Stimulated activated CD4-positive, alpha-beta T cell treated with anti-CD3 and anti-CD28 coated beads, Interleukin-2, amount 100 ng/mL, for 48 hours (primary cell): Measurements from ENCODE around the gene POMT2.
"Not testable (repeated sequence)": the region's sequence is repeated elsewhere in the genome, so short reads cannot be mapped to it uniquely, and the experiment has no call there.

Source experiments
- DNase-seq, 2 donors: peaks; one replicate each; pipeline ENCODE4 v3.0.0-alpha.2; 2020

Gene POMT2

GRCh38 chr14:77299771-77300170 is 20.9 kb downstream of the POMT2 start:
- DNase-seq, result no peak

- no peak for DNase-seq
Measured at GRCh38 chr14:77296906-77297305, 23.8 kb downstream of the POMT2 start.

GRCh38 chr14:77296155-77296554 is 24.5 kb downstream of the POMT2 start:
- DNase-seq, result no peak

DNA sequence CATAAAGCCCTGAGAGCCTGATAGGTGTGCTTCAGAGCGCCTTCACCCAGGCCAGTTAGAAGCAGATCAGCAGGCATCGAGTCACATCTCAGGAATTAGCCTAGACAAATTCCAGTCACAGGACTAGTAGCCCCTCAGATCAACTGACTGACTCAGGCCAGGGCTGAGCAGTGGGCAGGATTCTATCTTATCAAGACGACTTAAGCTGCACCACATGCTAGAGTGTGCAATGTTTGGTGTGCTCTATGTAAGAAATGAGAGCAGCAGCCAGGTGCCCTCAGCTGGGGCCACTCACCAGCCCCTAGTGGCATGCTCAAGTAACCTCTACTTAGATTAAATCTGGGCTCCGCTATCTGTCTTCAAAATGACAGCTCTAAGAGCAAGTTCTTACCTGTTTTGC is 30.0 kb downstream of the POMT2 start:
- DNase-seq, result no peak

DNA sequence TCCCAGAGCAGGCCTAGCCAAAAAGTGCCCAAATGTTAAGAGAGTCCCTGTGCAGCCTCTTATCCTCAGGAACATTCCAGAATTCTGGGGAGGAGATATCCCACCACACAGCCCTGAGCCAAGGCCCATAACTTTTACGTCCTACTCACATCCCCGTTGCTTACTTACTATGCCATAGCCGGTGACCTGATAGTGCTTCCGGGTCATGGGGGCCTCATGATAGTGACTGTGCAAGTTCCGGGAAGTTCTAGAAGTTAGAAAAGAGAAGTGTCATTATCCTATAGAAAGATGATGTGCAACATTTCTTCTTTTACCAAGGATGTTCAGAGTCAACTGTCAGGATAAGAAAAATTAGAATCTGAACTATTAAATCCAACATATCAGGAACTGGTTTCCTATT is 34.1 kb downstream of the POMT2 start:
- DNase-seq, result no peak

DNA sequence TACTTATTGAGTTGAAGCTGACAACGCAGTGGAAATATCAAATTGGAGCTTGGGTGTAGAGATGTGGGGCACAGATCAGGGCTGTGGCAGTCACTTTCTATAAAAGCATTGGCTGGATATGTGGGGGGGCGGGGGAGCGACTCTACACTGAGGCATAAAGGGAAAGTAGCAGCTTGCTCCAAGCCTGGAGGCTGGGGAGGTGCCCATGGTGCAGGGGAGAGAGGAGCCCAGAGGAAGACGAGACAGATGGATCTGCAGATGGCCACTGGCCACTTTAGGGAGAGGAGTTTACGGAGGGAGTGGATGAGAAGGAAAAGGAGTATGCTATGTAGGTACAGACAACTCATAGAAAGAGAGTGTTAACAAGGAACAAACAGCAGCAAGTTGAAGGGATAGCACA is 36.2 kb downstream of the POMT2 start:
- DNase-seq, result no peak

- DNase-seq, result no peak
Measured at GRCh38 chr14:77284066-77284465, 36.6 kb downstream of the POMT2 start.

- no peak for DNase-seq
Measured at GRCh38 chr14:77281852-77282410, 38.8 kb downstream of the POMT2 start.

GRCh38 chr14:77280921-77281320 is 39.8 kb downstream of the POMT2 start:
- DNase-seq, result not testable (repeated sequence)

DNA sequence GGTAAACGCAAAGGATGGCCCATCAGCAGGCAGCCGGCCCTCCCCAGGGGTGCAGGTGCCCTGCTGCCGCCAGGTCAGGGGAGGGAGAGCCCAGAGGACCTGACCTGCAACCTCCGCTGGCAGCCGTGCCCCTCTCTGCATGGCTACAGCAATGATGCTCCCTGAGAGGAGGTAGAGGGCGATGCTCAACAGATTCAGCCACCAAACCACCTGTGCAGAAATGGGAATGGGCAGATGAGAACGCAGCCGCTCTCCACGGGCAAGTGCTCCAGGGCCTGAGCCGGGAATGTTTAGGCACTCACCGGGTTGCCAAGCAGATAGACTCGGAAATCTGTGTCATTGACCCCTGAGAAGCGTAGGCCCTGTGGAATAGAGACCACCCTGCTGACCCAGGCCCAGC is 41.0 kb downstream of the POMT2 start:
- DNase-seq, result no peak

DNA sequence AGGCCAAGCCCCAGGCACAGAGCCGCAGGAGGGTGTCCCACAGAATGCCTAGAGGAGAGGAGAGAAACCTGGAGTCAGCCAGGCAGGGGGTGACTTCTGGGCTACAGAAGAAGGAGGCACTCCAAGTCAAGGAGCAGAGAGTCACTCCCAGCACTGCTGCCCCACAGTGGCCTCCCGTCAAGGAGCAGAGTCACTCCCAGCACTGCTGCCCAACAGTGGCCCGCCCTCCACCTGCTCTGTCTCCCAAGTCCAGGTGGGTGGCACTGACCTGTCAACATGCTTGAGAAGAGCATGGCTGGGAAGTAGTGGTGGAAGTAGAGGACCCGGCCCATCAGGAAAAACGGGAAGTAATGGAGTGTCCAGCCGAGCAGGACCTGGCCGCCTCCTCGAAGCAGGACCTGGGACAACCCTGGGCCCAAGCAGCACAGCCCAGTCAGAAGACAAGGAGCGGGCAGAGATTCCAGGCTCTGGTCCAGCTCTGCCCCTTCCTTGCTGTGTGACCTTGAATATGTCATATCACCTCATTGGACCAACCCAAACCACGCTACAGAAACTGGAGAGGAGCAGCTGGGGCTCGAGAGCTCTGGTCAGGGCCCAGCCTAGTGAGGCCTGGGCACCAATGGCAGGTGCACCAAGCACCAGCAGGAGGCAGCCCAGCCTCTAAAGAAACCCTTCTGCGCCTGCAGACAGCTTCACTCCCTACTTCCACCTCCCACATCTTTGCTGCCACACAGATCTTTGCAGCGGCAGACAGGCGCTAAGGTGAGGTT is 42.0 kb downstream of the POMT2 start:
- DNase-seq, result no peak

- DNase-seq, result no peak
Measured at GRCh38 chr14:77276959-77277358, 43.7 kb downstream of the POMT2 start.

DNA sequence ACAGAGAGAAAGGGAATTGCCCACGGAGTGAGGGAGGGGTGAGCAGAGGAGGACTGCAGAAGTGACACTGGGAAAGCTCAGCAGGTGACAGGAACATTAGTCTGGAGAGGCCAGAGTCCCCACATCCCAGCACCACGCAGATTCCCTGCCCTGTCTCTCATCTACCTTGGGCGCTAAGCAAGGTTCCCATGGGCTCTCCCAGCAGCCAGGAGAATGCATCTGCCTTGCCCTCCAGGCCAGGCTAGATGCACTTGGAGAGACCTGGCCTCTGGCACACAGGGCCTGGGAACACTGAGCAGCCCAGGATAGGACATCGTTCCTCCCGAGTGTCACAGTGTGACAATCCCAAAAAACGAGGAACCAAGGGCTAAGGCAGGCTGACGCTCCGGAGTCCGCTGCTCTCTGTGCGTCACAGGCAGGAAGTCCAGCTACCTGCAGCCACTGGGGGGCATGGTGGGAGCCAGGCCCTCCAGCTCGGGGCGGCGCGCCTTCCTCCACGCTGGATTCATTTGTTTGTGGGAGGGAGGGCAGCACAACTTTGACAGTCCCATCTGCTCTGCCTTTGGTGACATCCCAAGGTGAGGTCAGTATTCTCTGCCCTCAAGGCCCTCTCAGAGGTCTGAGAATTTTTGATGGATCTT is 44.3 kb downstream of the POMT2 start:
- no peak for DNase-seq

- DNase-seq, result no peak
Measured at GRCh38 chr14:77275601-77276017, 45.1 kb downstream of the POMT2 start.

DNA sequence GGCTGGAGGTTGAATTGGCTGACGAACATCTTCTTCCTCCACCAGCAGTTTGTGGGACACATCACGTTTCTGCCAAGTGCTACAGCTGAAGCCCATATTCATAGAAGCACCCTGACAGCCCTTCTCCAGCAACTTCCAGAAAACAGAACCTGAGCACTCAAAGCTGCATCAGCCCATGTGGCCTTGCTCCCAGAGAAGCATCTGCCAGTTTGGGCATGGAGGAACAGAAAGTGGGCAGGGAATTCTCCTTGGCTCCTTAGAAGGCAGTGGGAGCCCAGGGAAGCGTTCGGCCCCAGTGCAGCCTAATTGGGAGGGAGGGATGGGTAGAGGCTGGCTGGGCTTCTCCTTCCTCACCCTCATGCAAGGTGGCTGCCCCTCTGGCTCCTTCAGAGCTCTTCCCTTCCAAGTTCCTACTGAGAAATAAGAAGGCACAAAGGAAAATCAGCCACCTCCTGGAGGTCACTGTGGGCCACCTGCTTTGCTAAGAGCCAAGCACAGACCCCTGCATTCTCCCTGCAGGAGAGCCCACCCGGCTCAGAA is 45.6 kb downstream of the POMT2 start:
- DNase-seq, result no peak

GRCh38 chr14:77273796-77274195 is 46.9 kb downstream of the POMT2 start:
- DNase-seq, result no peak

- no peak for DNase-seq
Measured at GRCh38 chr14:77272261-77272660, 48.4 kb downstream of the POMT2 start.

GRCh38 chr14:77271113-77271710 is 49.5 kb downstream of the POMT2 start, which contains the start of gene NGB:
Gene NGB, minus strand, starts transcription at chr14:77271206. Its CDS starts 269 bp downstream, at chr14:77270937.
- DNase-seq, result no peak

DNA sequence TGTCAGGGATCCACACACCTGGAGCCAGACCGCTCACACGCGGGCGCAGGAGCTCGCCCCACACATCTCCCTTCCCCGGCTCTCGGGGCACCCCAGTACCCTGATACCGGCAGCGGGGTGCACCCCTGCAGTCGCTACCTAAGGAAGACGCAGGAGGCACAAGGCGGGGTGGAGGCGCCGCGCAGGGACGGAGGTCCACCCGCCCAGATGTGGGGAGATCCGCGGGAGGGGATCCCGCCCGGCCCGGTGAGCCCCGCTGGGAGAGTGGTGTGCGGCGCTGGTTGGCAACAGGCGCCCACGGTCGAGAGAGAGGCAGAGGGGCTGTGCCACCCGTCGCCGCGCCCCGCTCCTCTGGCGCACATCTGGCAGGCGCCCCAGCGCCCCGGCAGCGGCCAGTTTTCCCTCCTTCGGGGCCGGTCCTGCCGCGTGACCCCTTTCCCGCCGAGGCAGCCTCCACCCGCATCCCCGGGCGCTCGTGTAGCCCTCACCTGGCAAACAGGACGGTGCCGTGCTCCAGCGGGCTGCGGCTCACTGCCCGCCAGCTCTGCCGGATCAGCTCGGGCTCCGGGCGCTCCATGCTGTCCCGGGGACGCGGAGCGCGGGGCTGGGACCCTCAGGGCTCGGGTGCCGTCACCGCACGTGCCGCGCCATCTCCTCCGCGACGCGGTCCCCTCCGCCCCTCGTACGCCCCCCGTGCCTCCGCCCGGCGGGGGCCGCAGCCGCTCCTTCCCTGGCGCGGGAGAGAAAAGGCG is 50.1 kb downstream of the POMT2 start:
- DNase-seq, result no peak

GRCh38 chr14:77268989-77269600 is 51.6 kb downstream of the POMT2 start:
- no peak for DNase-seq

- DNase-seq, result no peak
Measured at GRCh38 chr14:77267937-77268699, 52.6 kb downstream of the POMT2 start.

DNA sequence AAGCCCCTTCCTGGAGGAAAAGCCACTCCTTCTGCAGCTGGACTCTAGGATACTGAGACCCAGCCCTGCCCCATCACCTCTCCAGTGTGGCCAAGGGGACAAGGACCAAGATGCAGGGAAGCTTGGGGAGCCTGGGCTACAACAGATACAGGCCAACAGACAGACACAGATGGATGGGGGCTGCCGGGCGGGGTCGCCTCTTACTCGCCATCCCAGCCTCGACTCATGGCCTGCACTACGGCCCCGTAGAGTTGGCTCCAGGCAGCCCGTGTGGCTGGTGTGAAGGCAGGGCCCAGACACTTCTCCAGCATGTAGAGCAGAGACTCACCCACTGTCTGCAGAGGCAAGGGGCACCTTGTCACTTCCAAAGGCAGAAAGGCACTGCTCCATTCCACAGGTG is 54.3 kb downstream of the POMT2 start:
- no peak for DNase-seq
